Fibroblast of the aortic adventitia (primary cell): ENCODE data around the gene DIABLO. TPM values are rescaled to one million over a fixed set of nuclear protein-coding genes. Genes with fewer than 3 reads are reported as not detected.

ENCODE experiments used
- DNase-seq: peaks from one replicate; pipeline ENCODE4 v3.0.0-alpha.2; 2010; ENCODE audit warnings: low read depth
- H3K4me3 ChIP-seq: 2 replicates; pipeline ENCODE4 v1.5.1; 2011; ENCODE audit warnings: low read depth, mild to moderate bottlenecking, control low read depth, low read length, moderate library complexity
- small RNA-seq: library from RNA; depleted of rRNA; stranded (forward); fragments of <200 nt; gene quantifications from one replicate; pipeline ENCODE3, GENCODE V24; 2012
- total RNA-seq: library from RNA; depleted of rRNA; stranded (reverse); fragments of >200 nt; gene quantifications from 2 replicates; pipeline ENCODE4 v1.2.3, GENCODE V29; 2012; ENCODE audit warnings: low replicate concordance
- TF ChIP-seq, protein P1 (sequence below): IDR thresholded peaks from 2 replicates; pipeline ENCODE4 v1.5.1; 2011; ENCODE audit warnings: mild to moderate bottlenecking, low read length, control low read depth, inconsistent platforms; ENCODE audit not compliant: insufficient read depth

The DIABLO gene
- total RNA-seq, 1 donor = 50.0 TPM

DNA sequence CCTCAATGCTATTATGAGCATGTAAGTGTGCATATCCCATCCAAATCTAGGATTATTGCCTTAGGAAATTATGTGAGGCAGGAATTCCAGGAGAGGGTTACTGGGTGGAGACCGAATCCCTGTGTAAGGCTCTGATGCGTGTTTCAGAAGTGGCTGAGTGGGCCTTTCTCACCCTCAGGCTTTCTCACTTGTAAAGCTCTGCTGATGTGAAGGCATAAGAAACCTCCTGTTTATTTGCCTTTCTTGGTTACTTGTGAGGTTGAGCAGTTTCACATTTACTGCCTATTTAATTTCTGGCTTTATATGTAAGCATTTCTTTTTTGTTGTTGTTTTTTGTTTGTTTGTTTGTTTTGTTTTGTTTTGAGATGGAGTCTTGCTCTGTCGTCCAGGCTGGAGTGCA lies 62.9 kb downstream of the DIABLO start:
- no peak overlapping the region for H3K4me3 ChIP-seq
- no peak for DNase-seq
- TF ChIP-seq, protein P1, sequence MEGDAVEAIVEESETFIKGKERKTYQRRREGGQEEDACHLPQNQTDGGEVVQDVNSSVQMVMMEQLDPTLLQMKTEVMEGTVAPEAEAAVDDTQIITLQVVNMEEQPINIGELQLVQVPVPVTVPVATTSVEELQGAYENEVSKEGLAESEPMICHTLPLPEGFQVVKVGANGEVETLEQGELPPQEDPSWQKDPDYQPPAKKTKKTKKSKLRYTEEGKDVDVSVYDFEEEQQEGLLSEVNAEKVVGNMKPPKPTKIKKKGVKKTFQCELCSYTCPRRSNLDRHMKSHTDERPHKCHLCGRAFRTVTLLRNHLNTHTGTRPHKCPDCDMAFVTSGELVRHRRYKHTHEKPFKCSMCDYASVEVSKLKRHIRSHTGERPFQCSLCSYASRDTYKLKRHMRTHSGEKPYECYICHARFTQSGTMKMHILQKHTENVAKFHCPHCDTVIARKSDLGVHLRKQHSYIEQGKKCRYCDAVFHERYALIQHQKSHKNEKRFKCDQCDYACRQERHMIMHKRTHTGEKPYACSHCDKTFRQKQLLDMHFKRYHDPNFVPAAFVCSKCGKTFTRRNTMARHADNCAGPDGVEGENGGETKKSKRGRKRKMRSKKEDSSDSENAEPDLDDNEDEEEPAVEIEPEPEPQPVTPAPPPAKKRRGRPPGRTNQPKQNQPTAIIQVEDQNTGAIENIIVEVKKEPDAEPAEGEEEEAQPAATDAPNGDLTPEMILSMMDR = no peak

GRCh38 chr12:122161682-122162081 lies 64.2 kb downstream of the DIABLO start:
- TF ChIP-seq, protein P1 = no peak
- no peak overlapping the region for H3K4me3 ChIP-seq
- no peak for DNase-seq

GRCh38 chr12:122160761-122161160 lies 65.1 kb downstream of the DIABLO start:
- no peak for DNase-seq
- H3K4me3 ChIP-seq = no peak overlapping the region
- TF ChIP-seq, protein P1 = no peak

DNA sequence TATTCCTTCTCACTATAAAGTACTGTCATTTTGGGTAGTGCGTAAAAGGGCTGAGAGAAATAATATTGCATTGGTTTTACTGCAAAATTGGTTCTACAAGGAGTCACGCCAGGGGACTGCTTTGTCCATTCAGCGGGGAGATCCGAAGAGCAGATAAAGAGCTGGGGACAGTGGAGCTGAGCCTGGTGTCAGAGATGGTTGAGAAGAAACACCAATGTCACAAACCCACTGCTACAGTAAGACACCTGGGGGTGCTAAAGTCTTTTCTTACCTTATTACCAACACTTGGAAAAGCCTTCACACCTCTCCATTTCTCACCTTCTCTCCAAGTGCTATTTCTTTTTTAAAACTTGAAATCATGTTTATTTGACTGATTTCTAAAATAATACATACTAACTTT lies 66.0 kb downstream of the DIABLO start:
- no peak for DNase-seq
- no peak overlapping the region for H3K4me3 ChIP-seq
- TF ChIP-seq, protein P1 = no peak

DNA sequence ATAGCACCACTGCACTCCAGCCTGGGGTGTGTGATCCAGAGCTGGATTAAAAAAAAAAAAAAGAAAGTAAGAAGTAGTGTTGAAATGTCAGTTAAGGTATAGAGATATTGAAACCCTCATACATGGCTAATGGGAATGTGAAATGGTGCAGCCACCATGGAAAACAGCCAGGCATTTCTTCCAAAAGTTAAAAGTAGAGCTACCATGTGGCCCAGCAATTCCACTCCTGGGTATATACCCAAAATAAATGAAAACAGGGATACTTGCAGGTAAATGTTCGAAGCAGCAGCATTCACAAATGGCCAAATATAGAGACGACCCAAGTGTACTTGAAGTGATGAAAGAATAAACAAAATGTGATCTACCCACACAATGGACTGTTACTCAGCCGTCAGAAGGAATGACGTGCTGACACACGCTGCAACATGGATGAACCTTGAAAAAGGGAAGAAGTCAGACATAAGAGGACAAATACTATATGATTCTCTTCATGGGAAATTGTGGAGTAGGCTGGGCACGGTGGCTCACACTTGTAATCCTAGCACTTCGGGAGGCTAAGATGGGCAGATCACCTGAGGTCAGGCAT lies 67.1 kb downstream of the DIABLO start:
- no peak for DNase-seq
- TF ChIP-seq, protein P1 = no peak

More for the DNA sequence above, 67.1 kb downstream of the DIABLO start:
- H3K4me3 ChIP-seq = no peak overlapping the region

Small RNA genes within 50 kb of the gene (small RNA-seq; reads per million reads assigned to genes)
- gene DIABLO = 0.51 reads per million

Other genes with a start within 250 kb of the DIABLO start
- gene BCL7A, start 204.2 kb downstream of the DIABLO start, total RNA-seq = 3.2 and 12.2 TPM in 2 replicates
- gene MLXIP, start 147.3 kb downstream of the DIABLO start, total RNA-seq = 8.3 and 15.4 TPM in 2 replicates
- gene IL31, start 51.8 kb downstream of the DIABLO start, total RNA-seq = not detected in 2 replicates
- 0.74 and 3.5 TPM in 2 replicates for gene LRRC43, start 42.9 kb downstream of the DIABLO start, total RNA-seq
- gene B3GNT4, start 22.3 kb downstream of the DIABLO start, total RNA-seq = not detected in 2 replicates
- gene VPS33A, start 40.4 kb upstream of the DIABLO start, total RNA-seq = 18.3 and 20.9 TPM in 2 replicates
- gene CLIP1, start 196.6 kb upstream of the DIABLO start, total RNA-seq = 80.3 and 121 TPM in 2 replicates